ENCODE data around the gene ATXN1.

The ATXN1 gene

DNA sequence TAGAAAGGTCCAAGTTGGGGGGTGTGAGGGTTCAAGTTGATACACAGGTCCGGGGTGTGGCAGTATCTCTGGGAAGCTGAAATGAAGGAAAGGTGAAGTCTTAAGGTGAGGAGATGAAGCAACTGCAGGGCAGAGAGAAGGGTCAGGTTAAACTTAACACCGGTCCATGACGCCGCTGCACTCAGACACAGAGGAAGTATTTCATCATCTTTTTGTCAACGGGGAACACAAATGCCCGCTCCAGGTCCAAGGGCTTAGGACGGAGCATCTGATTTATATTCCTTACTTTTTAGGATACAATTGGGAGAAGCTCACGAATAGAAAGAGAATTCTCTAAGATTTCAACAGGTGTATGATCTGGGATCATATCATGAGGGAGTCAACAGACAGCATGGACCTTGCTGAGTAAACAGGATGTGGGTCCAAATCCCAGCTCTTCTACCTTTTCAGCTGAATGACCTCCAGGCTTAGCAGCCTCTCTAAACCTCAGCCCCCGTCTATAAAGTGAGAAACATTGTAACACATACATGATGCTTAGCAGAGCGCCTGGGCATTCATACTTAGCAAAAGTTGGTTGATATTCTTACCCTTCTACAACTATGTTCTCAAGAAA, 197.5 kb downstream of the ATXN1 start:
- ChIA-PET CTCF (interaction anchor here (1.0 to 1.8 kb wide), 3 partner anchors 11 to 56 kb away, joined by 3 to 5 read pairs (median 3); no protein-coding TSS in a partner anchor), POLR2A (no interaction called here)
- DNase-seq (ENCODE audit: extremely low spot score), result no peak
- TF ChIP-seq, protein P1, sequence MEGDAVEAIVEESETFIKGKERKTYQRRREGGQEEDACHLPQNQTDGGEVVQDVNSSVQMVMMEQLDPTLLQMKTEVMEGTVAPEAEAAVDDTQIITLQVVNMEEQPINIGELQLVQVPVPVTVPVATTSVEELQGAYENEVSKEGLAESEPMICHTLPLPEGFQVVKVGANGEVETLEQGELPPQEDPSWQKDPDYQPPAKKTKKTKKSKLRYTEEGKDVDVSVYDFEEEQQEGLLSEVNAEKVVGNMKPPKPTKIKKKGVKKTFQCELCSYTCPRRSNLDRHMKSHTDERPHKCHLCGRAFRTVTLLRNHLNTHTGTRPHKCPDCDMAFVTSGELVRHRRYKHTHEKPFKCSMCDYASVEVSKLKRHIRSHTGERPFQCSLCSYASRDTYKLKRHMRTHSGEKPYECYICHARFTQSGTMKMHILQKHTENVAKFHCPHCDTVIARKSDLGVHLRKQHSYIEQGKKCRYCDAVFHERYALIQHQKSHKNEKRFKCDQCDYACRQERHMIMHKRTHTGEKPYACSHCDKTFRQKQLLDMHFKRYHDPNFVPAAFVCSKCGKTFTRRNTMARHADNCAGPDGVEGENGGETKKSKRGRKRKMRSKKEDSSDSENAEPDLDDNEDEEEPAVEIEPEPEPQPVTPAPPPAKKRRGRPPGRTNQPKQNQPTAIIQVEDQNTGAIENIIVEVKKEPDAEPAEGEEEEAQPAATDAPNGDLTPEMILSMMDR (IDR thresholded peaks at IDR 0.05; ENCODE audit: control extremely low read depth, extremely low read depth, low read depth, missing control alignments), result no peak

DNA sequence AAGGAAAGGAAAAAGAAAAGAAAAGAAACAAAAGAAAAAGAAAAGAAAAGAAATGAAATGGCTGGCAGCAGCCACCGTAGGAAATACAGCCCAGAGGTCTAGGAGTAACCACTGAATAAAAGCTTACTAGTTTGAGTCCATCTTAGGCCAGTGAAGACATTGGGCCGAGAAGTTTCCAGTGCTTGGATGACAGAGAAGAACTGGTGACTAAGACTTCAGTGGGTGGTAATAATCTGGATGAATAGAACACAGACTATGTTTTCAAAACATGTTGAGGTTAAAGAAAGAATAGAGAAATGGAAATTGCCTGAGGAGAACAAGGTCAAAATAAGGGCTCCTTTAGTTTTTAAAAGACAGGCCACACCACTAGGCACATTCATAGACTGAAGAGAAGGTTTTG, 198.8 kb downstream of the ATXN1 start:
- POLR2A ChIA-PET, result no interaction called here
- no peak for DNase-seq (ENCODE audit: extremely low spot score)

DNA sequence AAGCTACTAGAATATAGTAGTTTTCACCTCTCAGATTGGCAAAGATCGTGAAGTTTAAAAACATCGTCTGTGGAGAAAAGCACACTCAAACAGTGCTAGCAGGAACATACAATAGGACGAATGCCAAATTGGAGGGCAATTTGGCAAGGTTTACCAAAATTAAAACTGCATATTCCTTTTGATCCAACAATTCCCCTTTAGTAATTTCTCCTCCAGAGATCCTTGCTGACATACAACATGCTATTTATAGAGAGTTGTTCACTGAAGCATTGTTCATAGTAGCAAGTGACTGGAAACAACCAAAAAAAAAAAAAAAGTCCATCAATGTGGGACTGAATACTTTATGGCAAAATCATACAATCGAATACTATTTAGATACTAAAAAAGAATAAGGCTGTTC, 202.2 kb downstream of the ATXN1 start:
- ChIA-PET CTCF (interaction anchor here (0.8 to 1.5 kb wide), 2 partner anchors 11 to 48 kb away, joined by 3 to 4 read pairs; no protein-coding TSS in a partner anchor), POLR2A (no interaction called here)
- TF ChIP-seq, protein P1 (IDR thresholded peaks at IDR 0.05; ENCODE audit: control extremely low read depth, extremely low read depth, low read depth, missing control alignments), result no peak
- no peak for DNase-seq (ENCODE audit: extremely low spot score)

More for the DNA sequence above, 198.8 kb downstream of the ATXN1 start:
- TF ChIP-seq, protein P1 (IDR thresholded peaks at IDR 0.05; ENCODE audit: control extremely low read depth, extremely low read depth, low read depth, missing control alignments), result no peak
- CTCF ChIA-PET, result no interaction called here

DNA sequence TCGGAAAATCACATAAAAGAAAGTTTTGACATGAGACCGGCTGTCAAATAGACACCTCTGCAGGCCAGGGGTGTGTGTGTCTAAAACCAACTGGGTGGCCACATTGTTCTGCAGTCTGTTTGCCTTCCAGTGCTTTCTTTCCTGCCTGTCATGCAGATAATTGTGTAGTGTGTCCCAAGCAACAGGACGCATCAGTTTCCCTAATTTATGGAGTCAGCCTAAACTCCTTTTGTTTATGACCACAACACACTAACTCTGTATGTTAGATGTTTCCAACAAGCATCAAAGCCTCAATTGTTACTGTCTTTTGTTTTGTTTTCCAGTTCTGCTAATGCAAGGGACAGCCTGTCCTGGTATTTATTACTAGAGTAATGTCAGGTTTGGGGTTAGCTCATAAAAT, 205.7 kb downstream of the ATXN1 start:
- POLR2A ChIA-PET, result no interaction called here
- TF ChIP-seq, protein P1 (IDR thresholded peaks at IDR 0.05; ENCODE audit: control extremely low read depth, extremely low read depth, low read depth, missing control alignments), result no peak
- CTCF ChIA-PET, result interaction anchor here (1.2 kb wide), 1 partner anchor 41 kb away, joined by 3 read pairs; no protein-coding TSS in a partner anchor
- DNase-seq (ENCODE audit: extremely low spot score), result no peak

DNA sequence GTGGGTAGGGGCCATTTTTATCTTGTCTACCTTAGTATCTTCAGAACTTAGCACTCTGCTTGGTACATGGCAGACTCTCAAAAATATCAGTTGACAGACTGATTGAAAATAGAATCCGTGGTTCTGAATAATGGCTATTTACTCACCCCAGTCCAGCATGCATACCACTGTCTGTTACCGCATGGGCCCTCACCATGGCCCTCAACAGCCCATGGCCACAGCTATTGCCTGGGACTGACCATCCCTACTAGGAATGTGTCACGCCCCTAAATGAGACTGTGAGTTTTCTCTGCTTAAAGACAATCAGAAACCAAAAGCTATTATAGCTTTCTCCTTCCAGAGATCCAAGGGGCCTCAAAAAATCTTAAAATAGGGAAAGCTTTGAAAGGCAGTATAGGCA, 207.7 kb downstream of the ATXN1 start:
- POLR2A ChIA-PET, result no interaction called here

DNA sequence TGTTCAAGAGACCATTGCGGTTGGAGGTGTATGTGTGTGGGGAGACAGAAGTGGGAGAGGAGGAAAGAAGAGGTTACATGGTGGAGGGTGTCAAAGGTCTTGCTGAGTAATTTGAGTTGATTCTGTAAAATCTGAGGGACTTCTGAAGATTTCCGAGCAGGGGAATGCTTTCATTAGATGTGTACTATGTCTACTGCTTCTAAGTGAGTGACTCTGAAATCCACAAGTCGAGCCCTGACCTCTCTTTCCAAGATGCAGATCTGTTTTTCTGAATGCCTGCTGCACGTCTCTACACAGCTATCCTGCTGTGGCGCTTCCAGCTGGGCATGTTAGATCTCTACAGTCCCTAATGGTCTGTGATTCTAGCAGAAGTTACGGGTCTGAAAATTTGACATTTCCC, 209.8 kb downstream of the ATXN1 start:
- no peak for DNase-seq (ENCODE audit: extremely low spot score)
- CTCF ChIA-PET, result no interaction called here
- TF ChIP-seq, protein P1 (IDR thresholded peaks at IDR 0.05; ENCODE audit: control extremely low read depth, extremely low read depth, low read depth, missing control alignments), result no peak
- POLR2A ChIA-PET, result no interaction called here

More for the DNA sequence above, 207.7 kb downstream of the ATXN1 start:
- DNase-seq (ENCODE audit: extremely low spot score), result no peak
- CTCF ChIA-PET, result interaction anchor here (1.5 to 1.7 kb wide), 2 partner anchors 10 to 43 kb away, joined by 4 read pairs; no protein-coding TSS in a partner anchor
- TF ChIP-seq, protein P1 (IDR thresholded peaks at IDR 0.05; ENCODE audit: control extremely low read depth, extremely low read depth, low read depth, missing control alignments), result no peak

All from GM10248 (cell line).